ENCODE results near the gene DYNLT4. TPM values are rescaled to one million over a fixed set of nuclear protein-coding genes. Genes with fewer than 3 reads are reported as not detected.
A peak's percentile ranks its signal among the peaks of the same experiment; 100 is the strongest.
"Not testable (repeated sequence)": the region's sequence is repeated elsewhere in the genome, so short reads cannot be mapped to it uniquely, and the experiment has no call there.

Gene DYNLT4
- total RNA-seq, 2 experiments from 2014 or later = 0.70 to 1.0 TPM

GRCh38 chr1:44834328-44834727 is 27.2 kb upstream of the DYNLT4 start:
- no peaks in the 10 kb centered on the region for H3K36me3 Mint-ChIP-seq
- no peak overlapping the region for H3K27ac Mint-ChIP-seq
- peaks cover 10% of the 10 kb centered on the region for H3K4me1 Mint-ChIP-seq
- no peaks in the 10 kb centered on the region for H3K27me3 Mint-ChIP-seq
- H3K9me3 Mint-ChIP-seq = no peaks in the 10 kb centered on the region
- no peak for DNase-seq
- H3K4me3 Mint-ChIP-seq = no peak overlapping the region

GRCh38 chr1:44832056-44832705 is 25.0 kb upstream of the DYNLT4 start:
- H3K9me3 Mint-ChIP-seq = no peaks in the 10 kb centered on the region
- H3K4me3 Mint-ChIP-seq = no peak overlapping the region
- no peaks in the 10 kb centered on the region for H3K27me3 Mint-ChIP-seq
- peaks cover 10% of the 10 kb centered on the region for H3K4me1 Mint-ChIP-seq
- no peak for DNase-seq
- no peaks in the 10 kb centered on the region for H3K36me3 Mint-ChIP-seq
- H3K27ac Mint-ChIP-seq = no peak overlapping the region

GRCh38 chr1:44831516-44831915 is 24.4 kb upstream of the DYNLT4 start:
- no peaks in the 10 kb centered on the region for H3K9me3 Mint-ChIP-seq
- H3K27me3 Mint-ChIP-seq = no peaks in the 10 kb centered on the region
- H3K4me3 Mint-ChIP-seq = no peak overlapping the region
- no peak overlapping the region for H3K27ac Mint-ChIP-seq
- DNase-seq = no peak
- H3K36me3 Mint-ChIP-seq = no peaks in the 10 kb centered on the region
- H3K4me1 Mint-ChIP-seq = peaks cover 10% of the 10 kb centered on the region

- Mint-ChIP-seq H3K9me3 (no peaks in the 10 kb centered on the region), H3K27me3 (no peaks in the 10 kb centered on the region), H3K27ac (no peak overlapping the region), H3K4me3 (no peak overlapping the region), H3K4me1 (peaks cover 7% of the 10 kb centered on the region), H3K36me3 (no peaks in the 10 kb centered on the region)
- no peak for DNase-seq
These were observed 23.8 kb upstream of the DYNLT4 start for GRCh38 chr1:44830900-44831304.

GRCh38 chr1:44829506-44830384 is 22.6 kb upstream of the DYNLT4 start:
- no peaks in the 10 kb centered on the region for H3K9me3 Mint-ChIP-seq
- DNase-seq = no peak
- no peak overlapping the region for H3K4me3 Mint-ChIP-seq
- H3K27ac Mint-ChIP-seq = no peak overlapping the region
- H3K36me3 Mint-ChIP-seq = no peaks in the 10 kb centered on the region
- no peaks in the 10 kb centered on the region for H3K27me3 Mint-ChIP-seq
- peaks cover 3% of the 10 kb centered on the region for H3K4me1 Mint-ChIP-seq

DNA sequence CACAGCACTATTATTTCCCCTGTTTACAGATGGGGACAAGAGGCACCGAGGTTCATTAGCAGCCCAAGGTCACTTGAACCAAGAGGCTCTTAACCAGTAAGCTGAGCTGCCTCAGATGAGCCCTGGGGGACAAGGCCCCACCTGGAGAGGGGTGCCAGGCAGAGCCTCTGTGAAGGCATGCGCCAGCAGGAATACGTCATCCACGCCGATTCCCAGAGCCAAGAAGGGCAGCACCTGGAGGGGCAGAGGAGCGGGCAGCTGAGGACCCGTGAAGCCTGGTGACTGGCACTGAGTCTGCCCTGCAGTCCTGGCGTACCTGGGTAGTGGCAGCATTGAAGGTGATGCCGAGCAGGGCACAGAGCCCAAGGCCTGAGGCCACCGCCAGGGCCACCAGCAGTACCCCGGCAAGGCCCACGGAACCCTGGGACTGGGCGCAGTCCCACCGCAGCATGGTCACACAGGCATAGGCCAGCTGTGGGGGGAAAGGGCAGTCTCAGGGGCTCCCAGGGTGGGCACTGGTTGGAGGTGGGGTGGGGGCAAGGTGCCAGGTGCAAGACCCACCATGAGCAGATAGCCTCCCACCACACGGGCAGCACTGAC is 21.8 kb upstream of the DYNLT4 start:
- Mint-ChIP-seq H3K27me3 (no peaks in the 10 kb centered on the region), H3K27ac (no peak overlapping the region), H3K36me3 (no peaks in the 10 kb centered on the region), H3K4me3 (no peak overlapping the region), H3K4me1 (peaks cover 3% of the 10 kb centered on the region), H3K9me3 (no peaks in the 10 kb centered on the region)
- no peak for DNase-seq

- H3K36me3 Mint-ChIP-seq = no peaks in the 10 kb centered on the region
- no peaks in the 10 kb centered on the region for H3K27me3 Mint-ChIP-seq
- H3K4me3 Mint-ChIP-seq = no peak overlapping the region
- H3K4me1 Mint-ChIP-seq = peaks cover 3% of the 10 kb centered on the region
- no peak overlapping the region for H3K27ac Mint-ChIP-seq
- no peak for DNase-seq
- H3K9me3 Mint-ChIP-seq = no peaks in the 10 kb centered on the region
These were observed 21.0 kb upstream of the DYNLT4 start for GRCh38 chr1:44828003-44828651.

- no peak for DNase-seq
- H3K27me3 Mint-ChIP-seq = no peaks in the 10 kb centered on the region
- no peak overlapping the region for H3K27ac Mint-ChIP-seq
- H3K4me3 Mint-ChIP-seq = no peak overlapping the region
- H3K36me3 Mint-ChIP-seq = no peaks in the 10 kb centered on the region
- no peaks in the 10 kb centered on the region for H3K9me3 Mint-ChIP-seq
- H3K4me1 Mint-ChIP-seq = peaks cover 3% of the 10 kb centered on the region
These were observed 20.2 kb upstream of the DYNLT4 start for GRCh38 chr1:44827197-44828002.

DNA sequence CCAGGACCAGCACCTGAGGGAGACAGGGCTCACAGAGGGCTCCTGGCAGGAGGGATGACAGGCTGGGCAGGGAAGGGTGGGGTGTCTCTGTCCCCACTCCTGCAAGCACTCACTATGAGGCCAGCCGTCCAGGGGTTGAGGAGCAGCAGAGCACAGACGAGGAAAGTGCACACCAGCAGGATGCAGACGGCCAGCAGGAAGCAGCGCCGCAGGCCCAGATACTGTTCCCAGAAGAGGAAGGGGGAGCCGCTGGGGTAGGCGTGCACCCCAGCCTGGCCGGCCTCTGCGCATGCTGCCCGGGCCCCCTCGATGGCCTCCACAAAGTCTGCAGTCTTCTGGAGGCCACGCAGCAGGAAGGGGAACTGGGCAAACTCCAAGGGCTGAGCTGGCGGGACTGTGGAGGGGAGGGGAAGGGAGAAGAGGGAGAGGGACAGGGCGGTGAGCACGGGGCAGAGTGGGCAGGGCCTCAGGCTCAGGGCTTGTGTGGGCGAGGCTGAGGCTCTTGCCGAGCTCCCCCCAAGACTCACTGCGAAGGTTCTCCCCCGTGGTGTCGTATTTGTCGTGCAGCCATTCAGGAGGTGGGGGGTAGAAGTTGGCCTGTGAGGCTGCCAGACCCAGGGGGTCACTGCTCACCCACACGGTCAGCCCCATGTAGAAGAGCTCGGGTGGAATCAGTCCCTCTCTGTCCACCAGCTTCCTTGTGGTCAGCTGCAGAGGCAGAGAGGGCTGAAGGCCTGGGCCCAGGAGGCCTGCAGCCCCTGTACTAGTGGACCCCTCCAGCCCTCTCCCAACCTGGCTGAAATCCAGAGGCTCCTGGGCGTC is 19.4 kb upstream of the DYNLT4 start:
- DNase-seq = no peak
- Mint-ChIP-seq H3K27me3 (no peaks in the 10 kb centered on the region), H3K4me3 (no peak overlapping the region), H3K36me3 (no peaks in the 10 kb centered on the region), H3K9me3 (no peaks in the 10 kb centered on the region), H3K4me1 (peaks cover 3% of the 10 kb centered on the region), H3K27ac (no peak overlapping the region)

DNA sequence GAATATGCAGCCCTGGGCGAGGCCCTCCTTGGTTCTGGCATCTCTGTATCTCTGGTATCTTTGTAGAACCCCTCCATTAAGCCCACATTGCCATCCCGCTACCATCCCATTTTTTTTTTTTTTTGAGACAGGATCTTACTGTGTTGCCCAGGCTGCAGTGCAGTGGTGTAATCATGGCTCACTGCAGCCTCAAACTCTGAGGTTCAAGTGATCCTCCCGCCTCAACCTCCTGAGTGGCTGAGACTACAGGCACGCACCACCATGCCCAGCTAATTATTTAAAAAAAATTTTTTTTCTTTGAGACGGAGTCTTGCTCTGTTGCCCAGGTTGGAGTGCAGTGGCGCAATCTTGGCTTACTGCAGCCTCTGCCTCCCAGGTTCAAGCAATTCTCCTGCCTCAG is 17.2 kb upstream of the DYNLT4 start:
- not testable (repeated sequence) for H3K27me3 Mint-ChIP-seq, DNase-seq, H3K9me3 Mint-ChIP-seq, H3K36me3 Mint-ChIP-seq, H3K4me3 Mint-ChIP-seq, H3K27ac Mint-ChIP-seq
- H3K4me1 Mint-ChIP-seq = peaks cover 18% of the 10 kb centered on the region

GRCh38 chr1:44822981-44823451 is 15.9 kb upstream of the DYNLT4 start:
- Mint-ChIP-seq H3K9me3 (no peaks in the 10 kb centered on the region), H3K4me1 (peaks cover 27% of the 10 kb centered on the region), H3K27ac (no peak overlapping the region), H3K4me3 (no peak overlapping the region), H3K27me3 (no peaks in the 10 kb centered on the region), H3K36me3 (no peaks in the 10 kb centered on the region)
- no peak for DNase-seq

DNA sequence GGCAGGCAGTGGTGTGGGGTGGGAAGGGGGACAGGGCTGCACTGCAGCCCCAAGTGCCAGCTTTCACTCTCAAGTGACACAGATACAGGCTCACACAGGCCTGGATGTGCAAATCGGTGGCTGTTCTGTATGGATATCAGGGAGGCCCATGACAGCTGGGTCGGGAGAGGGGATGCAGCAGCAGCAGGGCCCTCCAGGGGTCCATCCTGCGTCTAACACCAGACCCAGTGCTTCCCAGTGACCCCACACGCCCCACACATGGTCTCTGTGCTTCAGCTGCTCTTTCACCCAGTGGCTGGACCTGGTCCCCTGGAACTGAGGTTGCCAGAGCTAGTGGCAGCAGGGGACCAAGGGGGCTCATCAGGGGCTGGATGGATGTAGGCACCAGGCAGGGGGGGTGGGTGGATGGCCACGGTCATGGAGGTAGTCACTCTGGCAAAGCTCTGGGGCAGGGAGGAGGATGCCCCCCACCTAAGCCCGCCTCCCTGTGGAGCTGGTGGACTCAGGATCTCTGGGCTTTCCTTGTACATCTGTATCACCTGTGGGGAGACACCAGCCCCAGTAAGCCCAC is 15.1 kb upstream of the DYNLT4 start:
- Mint-ChIP-seq H3K4me3 (no peak overlapping the region), H3K27me3 (no peaks in the 10 kb centered on the region), H3K9me3 (no peaks in the 10 kb centered on the region), H3K36me3 (no peaks in the 10 kb centered on the region), H3K4me1 (peaks cover 32% of the 10 kb centered on the region), H3K27ac (no peak overlapping the region)
- DNase-seq = no peak

- no peak for DNase-seq
- peaks cover 32% of the 10 kb centered on the region for H3K4me1 Mint-ChIP-seq
- peak overlapping the region; percentile 89 for H3K4me3 Mint-ChIP-seq
- H3K36me3 Mint-ChIP-seq = no peaks in the 10 kb centered on the region
- H3K27ac Mint-ChIP-seq = no peak overlapping the region
- no peaks in the 10 kb centered on the region for H3K9me3 Mint-ChIP-seq
- no peaks in the 10 kb centered on the region for H3K27me3 Mint-ChIP-seq
These were observed 14.1 kb upstream of the DYNLT4 start for GRCh38 chr1:44821240-44821715.
